GM12873 (cell line): ENCODE measurements around the gene BPIFB3.

ENCODE experiments used
- CTCF ChIP-seq: IDR thresholded peaks from 2 replicates; pipeline ENCODE4 v1.5.1; 2012; ENCODE audit warnings: low read depth, mild to moderate bottlenecking, moderate library complexity, low read length, control low read depth; ENCODE audit not compliant: insufficient read depth; ENCODE audit errors: missing control alignments

Gene BPIFB3

GRCh38 chr20:33070111-33071053, 16.7 kb downstream of the BPIFB3 start:
- no peak for TF ChIP-seq CTCF

GRCh38 chr20:33071198-33071597, 17.5 kb downstream of the BPIFB3 start:
- no peak for TF ChIP-seq CTCF

GRCh38 chr20:33072362-33072761, 18.7 kb downstream of the BPIFB3 start:
- no peak for TF ChIP-seq CTCF

GRCh38 chr20:33072813-33073212, 19.1 kb downstream of the BPIFB3 start:
- TF ChIP-seq CTCF, result no peak

DNA sequence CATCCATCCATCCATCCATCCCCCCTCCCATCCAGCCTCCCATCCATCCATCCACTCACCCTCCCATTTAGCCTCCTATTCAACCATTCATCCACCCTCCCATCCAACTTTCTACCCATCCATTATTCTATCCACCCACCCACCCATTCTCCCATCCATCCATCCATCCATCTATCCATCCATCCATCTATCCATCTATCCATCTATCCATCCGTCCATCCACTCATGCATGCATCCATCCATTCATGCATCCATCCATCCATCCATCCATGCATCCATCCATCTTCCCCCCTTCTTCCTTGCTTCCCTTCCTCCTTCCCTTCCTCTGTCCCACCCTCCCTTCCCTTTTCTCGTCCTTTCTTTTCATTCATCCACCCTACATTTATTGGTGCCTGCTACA, 21.0 kb downstream of the BPIFB3 start:
- TF ChIP-seq CTCF, result no peak

DNA sequence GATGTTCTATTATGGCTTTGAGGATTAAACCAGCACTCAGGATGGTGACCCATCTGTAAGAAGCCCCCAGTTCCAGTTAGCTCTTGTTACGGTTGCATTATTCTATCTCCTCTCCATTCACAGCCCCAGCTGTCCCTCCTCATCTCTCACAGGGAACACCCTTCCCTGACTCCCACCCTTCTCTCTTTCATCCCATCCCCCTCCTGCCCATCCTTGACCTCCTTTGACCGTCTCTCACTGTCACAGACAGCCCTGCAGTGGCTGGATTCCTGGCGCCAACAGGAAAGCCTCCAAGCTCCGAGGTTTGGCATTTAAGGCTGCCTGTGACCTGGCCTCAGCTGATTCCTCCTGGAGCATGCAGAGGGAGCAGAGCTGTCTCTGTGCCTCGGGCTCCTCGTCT, 21.6 kb downstream of the BPIFB3 start:
- TF ChIP-seq CTCF, result no peak

DNA sequence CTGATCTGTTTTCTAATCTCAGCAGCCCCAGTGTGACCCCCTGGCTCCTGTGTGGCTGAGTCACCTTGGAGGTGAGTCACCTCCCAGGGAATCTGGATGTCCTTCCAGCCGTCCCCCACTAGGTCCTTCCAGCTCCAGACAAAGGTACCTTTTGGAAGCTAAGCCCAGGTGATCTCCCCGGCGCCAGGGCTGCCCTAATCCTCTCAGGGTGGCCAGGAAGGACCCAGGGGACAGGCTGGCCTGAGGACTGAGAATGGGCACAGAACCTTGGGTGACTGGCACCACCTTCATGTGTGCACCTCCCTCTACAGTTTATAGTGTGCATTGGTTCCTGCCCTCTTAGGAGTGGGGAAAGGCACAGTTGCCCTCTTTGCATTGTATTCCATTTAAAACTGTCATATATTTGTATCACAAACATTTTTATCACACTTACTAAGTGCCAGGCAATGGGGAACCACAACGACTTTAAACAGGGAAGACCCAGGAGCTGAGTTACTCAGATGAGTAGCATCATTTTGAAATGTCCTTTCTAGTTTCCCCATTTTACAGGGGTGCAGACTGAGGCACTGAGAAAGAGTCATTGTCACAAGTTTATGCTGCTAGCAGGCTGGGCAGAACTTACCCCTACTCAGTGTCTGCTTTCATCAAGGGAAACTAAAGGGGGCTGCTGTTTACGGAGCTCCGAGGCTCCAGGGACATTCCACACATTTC, 23.1 kb downstream of the BPIFB3 start:
- peak; percentile 59 for TF ChIP-seq CTCF
